ENCODE results near the gene KLF4. TPM values are rescaled to one million over a fixed set of nuclear protein-coding genes. Genes with fewer than 3 reads are reported as not detected.

The KLF4 gene
- total RNA-seq, 4 donors from 2014 or later = 41.9 to 87.5 (median 63.7) TPM

DNA sequence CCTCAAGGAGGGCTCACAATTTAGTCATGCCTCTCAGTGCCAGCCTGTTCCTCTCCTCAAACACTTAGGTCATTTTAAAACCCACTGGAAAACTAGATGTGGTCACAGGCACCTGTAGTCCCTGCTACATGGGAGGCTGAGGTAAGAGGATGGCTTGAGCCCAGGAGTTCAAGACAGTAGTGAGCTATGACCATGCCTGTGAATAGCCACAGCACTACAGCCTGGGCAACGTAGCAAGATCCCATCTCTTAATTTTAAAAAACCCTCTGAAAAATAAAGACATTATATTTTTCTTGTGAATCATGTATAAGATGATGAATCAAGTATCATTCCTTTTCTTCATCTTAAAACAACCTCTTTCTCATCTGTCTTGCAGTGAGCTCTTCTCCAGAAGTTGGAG is 45.8 kb downstream of the KLF4 start:
- 89% methylated on average over 1 of the region's 1 CpG for WGBS
- no peaks in the 10 kb centered on the region for H3K4me1 ChIP-seq
- TF ChIP-seq EP300 (IDR thresholded peaks at IDR 0.05) (no peak), POLR2AphosphoS5 (IDR thresholded peaks at IDR 0.05) (no peak), POLR2A (IDR thresholded peaks at IDR 0.05; ENCODE audit: low read depth) (no peak)
- TF ChIP-seq, protein P1, sequence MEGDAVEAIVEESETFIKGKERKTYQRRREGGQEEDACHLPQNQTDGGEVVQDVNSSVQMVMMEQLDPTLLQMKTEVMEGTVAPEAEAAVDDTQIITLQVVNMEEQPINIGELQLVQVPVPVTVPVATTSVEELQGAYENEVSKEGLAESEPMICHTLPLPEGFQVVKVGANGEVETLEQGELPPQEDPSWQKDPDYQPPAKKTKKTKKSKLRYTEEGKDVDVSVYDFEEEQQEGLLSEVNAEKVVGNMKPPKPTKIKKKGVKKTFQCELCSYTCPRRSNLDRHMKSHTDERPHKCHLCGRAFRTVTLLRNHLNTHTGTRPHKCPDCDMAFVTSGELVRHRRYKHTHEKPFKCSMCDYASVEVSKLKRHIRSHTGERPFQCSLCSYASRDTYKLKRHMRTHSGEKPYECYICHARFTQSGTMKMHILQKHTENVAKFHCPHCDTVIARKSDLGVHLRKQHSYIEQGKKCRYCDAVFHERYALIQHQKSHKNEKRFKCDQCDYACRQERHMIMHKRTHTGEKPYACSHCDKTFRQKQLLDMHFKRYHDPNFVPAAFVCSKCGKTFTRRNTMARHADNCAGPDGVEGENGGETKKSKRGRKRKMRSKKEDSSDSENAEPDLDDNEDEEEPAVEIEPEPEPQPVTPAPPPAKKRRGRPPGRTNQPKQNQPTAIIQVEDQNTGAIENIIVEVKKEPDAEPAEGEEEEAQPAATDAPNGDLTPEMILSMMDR (IDR thresholded peaks at IDR 0.05) = no peak
- H3K27me3 ChIP-seq = no peaks in the 10 kb centered on the region
- no peaks in the 10 kb centered on the region for H3K36me3 ChIP-seq
- no peak overlapping the region for H3K4me3 ChIP-seq
- intact Hi-C loops (cut with DNase I) = no loop called here
- no peaks in the 10 kb centered on the region for H3K9me3 ChIP-seq
- DNase-seq (ENCODE audit: extremely low spot score) = no peak
- H3K27ac ChIP-seq (replicated peaks in 1 of 4) = no peak overlapping the region

DNA sequence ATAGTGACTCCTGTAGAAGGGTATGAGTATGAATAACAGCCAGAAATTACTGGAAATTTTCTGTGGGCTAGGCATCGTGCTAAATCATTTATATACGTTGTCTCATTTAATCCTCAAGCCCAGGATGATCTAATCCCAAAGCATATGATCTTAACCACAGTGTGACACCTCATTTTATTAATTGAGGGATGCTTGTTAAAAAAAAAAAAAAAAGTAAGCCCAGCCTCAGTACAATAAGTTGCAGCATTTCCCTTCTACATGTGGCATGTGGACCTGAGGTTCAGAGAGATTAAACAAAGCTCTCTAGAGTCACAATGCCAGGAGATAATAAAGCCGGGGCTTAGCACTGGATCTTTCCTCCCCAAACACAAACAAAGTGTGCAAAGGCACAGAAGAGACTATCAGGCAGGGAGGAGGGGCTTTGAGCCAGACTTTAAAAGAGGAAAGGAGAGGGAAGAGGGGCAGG is 49.5 kb downstream of the KLF4 start:
- no peaks in the 10 kb centered on the region for H3K36me3 ChIP-seq
- no peaks in the 10 kb centered on the region for H3K9me3 ChIP-seq
- no peak overlapping the region for H3K4me3 ChIP-seq
- H3K27me3 ChIP-seq = no peaks in the 10 kb centered on the region
- no peaks in the 10 kb centered on the region for H3K4me1 ChIP-seq
- intact Hi-C loops (cut with DNase I) = no loop called here
- TF ChIP-seq POLR2AphosphoS5 (IDR thresholded peaks at IDR 0.05) (no peak), EP300 (IDR thresholded peaks at IDR 0.05) (no peak), POLR2A (IDR thresholded peaks at IDR 0.05; ENCODE audit: low read depth) (no peak)
- TF ChIP-seq, protein P1 (IDR thresholded peaks at IDR 0.05) = no peak
- no peak for DNase-seq (ENCODE audit: extremely low spot score)
- WGBS = 49% methylated on average over 3 of the region's 3 CpGs
- H3K27ac ChIP-seq (replicated peaks in 1 of 4) = no peak overlapping the region

DNA sequence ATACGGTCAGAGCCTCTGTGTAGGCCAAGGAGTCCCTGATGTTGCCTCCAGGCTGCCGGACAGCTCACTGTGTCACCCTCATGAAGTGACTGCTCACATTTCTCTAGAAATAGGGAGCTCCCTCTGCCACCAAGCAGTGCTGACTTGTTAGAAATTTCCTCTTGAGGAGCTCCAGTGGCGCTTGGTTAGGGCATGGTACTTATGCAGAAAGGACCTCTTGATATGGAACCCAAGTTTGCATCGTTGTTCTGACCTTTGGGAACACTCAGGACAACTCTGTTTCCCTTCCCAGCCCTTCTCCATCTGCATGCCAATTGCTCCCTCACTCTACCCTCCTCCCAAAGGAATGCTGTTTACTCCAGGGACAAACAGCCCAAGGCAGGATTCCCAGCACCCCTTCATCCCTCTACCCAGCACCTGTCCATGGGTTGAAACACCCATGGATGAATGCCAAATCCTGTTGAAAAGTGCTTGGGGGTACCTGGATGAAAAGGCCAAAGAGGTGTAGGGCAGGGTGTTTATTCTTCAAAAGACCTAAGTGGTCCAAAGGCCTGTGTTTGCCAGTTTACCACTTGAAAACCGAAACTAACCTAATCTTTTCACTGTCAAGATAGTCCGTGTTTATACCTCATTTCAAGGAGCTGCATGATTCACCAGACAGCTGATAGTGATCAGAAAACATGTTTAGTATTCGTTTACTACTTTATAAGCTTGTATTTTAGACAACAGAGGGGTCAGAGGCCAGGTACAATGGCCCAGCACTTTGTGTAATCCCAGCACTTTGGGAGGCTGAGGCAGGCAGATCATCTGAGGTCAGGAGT is 51.1 kb downstream of the KLF4 start:
- intact Hi-C loops (cut with DNase I) = no loop called here
- H3K9me3 ChIP-seq = no peaks in the 10 kb centered on the region

DNA sequence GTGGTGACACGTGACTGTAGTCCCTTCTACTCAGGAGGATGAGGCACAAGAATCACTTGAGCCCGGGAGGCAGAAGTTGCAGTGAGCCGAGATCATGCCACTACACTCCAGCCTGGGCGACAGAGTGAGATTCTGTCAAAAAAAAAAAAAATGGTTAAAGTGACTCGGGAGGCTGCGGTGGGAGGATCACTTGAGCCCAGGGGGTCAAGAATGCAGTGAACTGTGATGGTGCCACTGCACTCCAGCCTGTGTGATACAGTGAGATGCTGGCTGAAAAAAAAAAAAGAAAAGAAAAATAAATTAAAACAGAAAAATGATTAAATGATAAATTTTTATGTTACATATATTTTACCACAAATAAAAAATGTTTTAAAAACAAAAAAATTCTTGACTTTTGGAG is 51.9 kb downstream of the KLF4 start:
- H3K9me3 ChIP-seq = no peaks in the 10 kb centered on the region
- DNase-seq (ENCODE audit: extremely low spot score) = no peak
- 76% methylated on average over 6 of the region's 6 CpGs for WGBS

More for the DNA sequence above, 51.1 kb downstream of the KLF4 start:
- Histone ChIP-seq H3K27ac (replicated peaks in 1 of 4) (no peak overlapping the region), H3K27me3 (no peaks in the 10 kb centered on the region), H3K4me1 (no peaks in the 10 kb centered on the region), H3K4me3 (no peak overlapping the region), H3K36me3 (no peaks in the 10 kb centered on the region)
- DNase-seq (ENCODE audit: extremely low spot score) = no peak
- TF ChIP-seq POLR2AphosphoS5 (IDR thresholded peaks at IDR 0.05) (no peak), POLR2A (IDR thresholded peaks at IDR 0.05; ENCODE audit: low read depth) (no peak), EP300 (IDR thresholded peaks at IDR 0.05) (no peak)
- TF ChIP-seq, protein P1 (IDR thresholded peaks at IDR 0.05) = no peak
- WGBS = 67% methylated on average over 7 of the region's 7 CpGs

More for the DNA sequence above, 51.9 kb downstream of the KLF4 start:
- intact Hi-C loops (cut with DNase I) = no loop called here
- H3K36me3 ChIP-seq = no peaks in the 10 kb centered on the region
- no peaks in the 10 kb centered on the region for H3K27me3 ChIP-seq
- TF ChIP-seq POLR2AphosphoS5 (IDR thresholded peaks at IDR 0.05) (no peak), EP300 (IDR thresholded peaks at IDR 0.05) (no peak), POLR2A (IDR thresholded peaks at IDR 0.05; ENCODE audit: low read depth) (no peak)
- TF ChIP-seq, protein P1 (IDR thresholded peaks at IDR 0.05) = no peak
- no peak overlapping the region for H3K4me3 ChIP-seq
- H3K4me1 ChIP-seq = no peaks in the 10 kb centered on the region
- H3K27ac ChIP-seq (replicated peaks in 1 of 4) = no peak overlapping the region
